Keratinocyte (primary cell): ENCODE measurements around the gene PTK6. TPM values are rescaled to one million over a fixed set of nuclear protein-coding genes. Genes with fewer than 3 reads are reported as not detected.

Experiments used
- DNase-seq: peaks from one replicate; pipeline ENCODE4 v3.0.0-alpha.2; 2011; ENCODE audit warnings: low read depth, missing footprints, low spot score
- FAIRE-seq: peaks from 2 replicates; lab custom pipeline; 2011; peaks lifted over from hg19 to GRCh38; lab: Jason Lieb, UNC
- H2AFZ ChIP-seq: 2 replicates; pipeline ENCODE4 v1.6.0; 2012; ENCODE audit warnings: low read length, control low read depth, inconsistent platforms; ENCODE audit not compliant: control insufficient read depth
- H3K27ac ChIP-seq: 2 replicates; pipeline ENCODE4 v1.5.1; 2011; ENCODE audit warnings: low read length; ENCODE audit not compliant: control insufficient read depth, insufficient read depth
- H3K27me3 ChIP-seq: 3 replicates; pipeline ENCODE4 v1.6.0; 2011; ENCODE audit warnings: low read length; ENCODE audit not compliant: control insufficient read depth, insufficient read depth; ENCODE audit errors: extremely low read depth
- H3K36me3 ChIP-seq, 2 experiments: 2 replicates in 1 of 2; 3 replicates in 1 of 2; pipeline ENCODE4 v1.5.1; 2011; ENCODE audit warnings: low read length in 2 of 2, mild to moderate bottlenecking in 1 of 2; ENCODE audit not compliant: control insufficient read depth in 2 of 2, insufficient read depth in 2 of 2; ENCODE audit errors: extremely low read depth in 1 of 2
- H3K4me1 ChIP-seq: 3 replicates; pipeline ENCODE4 v1.5.1; 2011; ENCODE audit warnings: low read length; ENCODE audit not compliant: control insufficient read depth, insufficient read depth; ENCODE audit errors: extremely low read depth
- H3K4me2 ChIP-seq: 3 replicates; pipeline ENCODE4 v1.6.0; 2011; ENCODE audit warnings: low read depth, low read length; ENCODE audit not compliant: control insufficient read depth, insufficient read depth; ENCODE audit errors: extremely low read depth
- H3K4me3 ChIP-seq, 3 experiments: fragments of 200-600 bp in 1 of 3; sonication (generic) in 1 of 3; 2 replicates in 2 of 3; 3 replicates in 1 of 3; pipeline ENCODE4 v1.5.1; 2011 to 2016; ENCODE audit warnings: low read length in 3 of 3, mild to moderate bottlenecking in 3 of 3, control low read depth in 2 of 3, inconsistent platforms in 1 of 3, low read depth in 1 of 3, mixed read lengths in 1 of 3, mixed run types in 1 of 3, moderate library complexity in 1 of 3; ENCODE audit not compliant: control insufficient read depth in 2 of 3, insufficient read depth in 2 of 3; ENCODE audit errors: extremely low read depth in 1 of 3
- H3K79me2 ChIP-seq: 2 replicates; pipeline ENCODE4 v1.6.0; 2012; ENCODE audit warnings: low read length; ENCODE audit not compliant: control insufficient read depth, insufficient read depth
- H3K9ac ChIP-seq: 3 replicates; pipeline ENCODE4 v1.6.0; 2011; ENCODE audit warnings: low read length; ENCODE audit not compliant: control insufficient read depth, insufficient read depth; ENCODE audit errors: extremely low read depth
- H3K9me1 ChIP-seq: 3 replicates; pipeline ENCODE4 v1.6.0; 2011; ENCODE audit warnings: low read length; ENCODE audit not compliant: control insufficient read depth, insufficient read depth; ENCODE audit errors: extremely low read depth
- H3K9me3 ChIP-seq: 2 replicates; pipeline ENCODE4 v1.5.1; 2012; ENCODE audit warnings: low read depth, low read length; ENCODE audit not compliant: control insufficient read depth
- H4K20me1 ChIP-seq: 3 replicates; pipeline ENCODE4 v1.6.0; 2011; ENCODE audit warnings: low read length; ENCODE audit not compliant: control insufficient read depth, insufficient read depth; ENCODE audit errors: extremely low read depth
- CTCF ChIP-seq, 3 experiments: IDR thresholded peaks in 1 of 3; conservative IDR thresholded peaks in 1 of 3; optimal IDR thresholded peaks in 1 of 3; 2 replicates in 2 of 3; 3 replicates in 1 of 3; pipeline versions ENCODE3 to v1.5.1; 2011; ENCODE audit warnings: low read length in 3 of 3, mild to moderate bottlenecking in 3 of 3, moderate library complexity in 2 of 3, control low read depth in 1 of 3, inconsistent platforms in 1 of 3; ENCODE audit not compliant: insufficient read depth in 2 of 3; ENCODE audit errors: extremely low read depth in 1 of 3
- EZH2 ChIP-seq: IDR thresholded peaks from one replicate; pipeline ENCODE4 v1.6.1; 2012; ENCODE audit warnings: inconsistent platforms, mild to moderate bottlenecking, low read length, moderate library complexity
- dilution Hi-C: fragments of 300-500 bp; cut with MboI; formaldehyde crosslinking; loops from one replicate; pipeline ENCODE4 v1.7.0; 2020; ENCODE audit warnings: low sequenced_read_pairs; ENCODE audit not compliant: extremely low pct_ligation_motif_present
- polyA plus RNA-seq, 5 experiments: library from polyadenylated mRNA; depleted of rRNA in 3 of 5; stranded (reverse) in 3 of 5; stranded (forward) in 1 of 5; unstranded in 1 of 5; fragments of >200 nt; gene quantifications; 1 replicate in 1 of 5; 2 replicates in 3 of 5; 3 replicates in 1 of 5; pipeline versions ENCODE4 v1.2.1 to v1.2.3, GENCODE V29; 2011 to 2012; ENCODE audit warnings: missing spikeins in 2 of 5, low read depth in 1 of 5, low replicate concordance in 1 of 5

PTK6 gene
- polyA plus RNA-seq, 1 donor (not counting 4 experiments of a cell fraction or from before 2014, with no cell fraction given) = 28.5 TPM

GRCh38 chr20:63502671-63503172 lies 34.5 kb downstream of the PTK6 start:
- DNase-seq (no peak), FAIRE-seq (no peak)
- TF ChIP-seq CTCF (optimal IDR thresholded peaks at IDR 0.05 in 1 of 3, IDR thresholded peaks at IDR 0.05 in 1 of 3, conservative IDR thresholded peaks at IDR 0.05 in 1 of 3; ENCODE audit: extremely low read depth in 1 of 3, insufficient read depth in 2 of 3, low read length in 3 of 3) (no peak), EZH2 (no peak)
- dilution Hi-C loops = no loop called here
- H3K9ac ChIP-seq = no peak overlapping the region
- H3K27ac ChIP-seq = no peak overlapping the region
- no peak overlapping the region for H3K4me2 ChIP-seq
- no peaks in the 10 kb centered on the region for H3K36me3 ChIP-seq
- H3K9me1 ChIP-seq = no peaks in the 10 kb centered on the region
- H3K9me3 ChIP-seq = no peaks in the 10 kb centered on the region
- H3K4me3 ChIP-seq = no peak overlapping the region
- peaks cover 56% of the 10 kb centered on the region for H3K27me3 ChIP-seq
- H4K20me1 ChIP-seq = no peaks in the 10 kb centered on the region
- H3K79me2 ChIP-seq = no peaks in the 10 kb centered on the region
- H3K4me1 ChIP-seq = no peaks in the 10 kb centered on the region
- H2AFZ ChIP-seq = no peak overlapping the region

GRCh38 chr20:63501818-63502670 lies 35.1 kb downstream of the PTK6 start:
- no peaks in the 10 kb centered on the region for H3K9me1 ChIP-seq
- H2AFZ ChIP-seq = no peak overlapping the region
- H3K4me2 ChIP-seq = no peak overlapping the region
- no peak overlapping the region for H3K27ac ChIP-seq
- H3K27me3 ChIP-seq = peaks cover 63% of the 10 kb centered on the region
- no peak for TF ChIP-seq CTCF (optimal IDR thresholded peaks at IDR 0.05 in 1 of 3, IDR thresholded peaks at IDR 0.05 in 1 of 3, conservative IDR thresholded peaks at IDR 0.05 in 1 of 3; ENCODE audit: extremely low read depth in 1 of 3, insufficient read depth in 2 of 3, low read length in 3 of 3)
- TF ChIP-seq EZH2 = no peak
- no peaks in the 10 kb centered on the region for H3K9me3 ChIP-seq
- H3K36me3 ChIP-seq = no peaks in the 10 kb centered on the region
- no peak overlapping the region for H3K4me3 ChIP-seq
- no peaks in the 10 kb centered on the region for H4K20me1 ChIP-seq
- no peaks in the 10 kb centered on the region for H3K4me1 ChIP-seq
- no peaks in the 10 kb centered on the region for H3K79me2 ChIP-seq
- DNase-seq = no peak
- no peak overlapping the region for H3K9ac ChIP-seq
- dilution Hi-C loops = no loop called here
- FAIRE-seq = no peak
